CD4-positive, alpha-beta memory T cell (primary cell): ENCODE data around the gene HCAR2. TPM values are rescaled to one million over a fixed set of nuclear protein-coding genes. Genes with fewer than 3 reads are reported as not detected.

Source experiments
- polyA plus RNA-seq, 2 donors: library from polyadenylated mRNA; unstranded; fragments of 300-500 nt; fragmentation: Illumina TruSeq; gene quantifications; one replicate each; pipeline ENCODE4 v1.2.3, GENCODE V29; 2021
- total RNA-seq, 2 experiments: library from RNA; stranded (reverse); gene quantifications; one replicate each; pipeline ENCODE4 v1.2.3, GENCODE V29; 2021

Gene HCAR2
- total and polyA plus RNA-seq, 4 experiments from 2014 or later: not detected

Other genes starting within 250 kb of the HCAR2 start
- 10 to 100 TPM; 52.0 to 59.9 TPM for gene ZCCHC8, start 202.4 kb downstream of the HCAR2 start, total RNA-seq
- 10 to 100 TPM in 1 of 2 donors, 1 to 10 TPM in 1; 5.4 to 13.9 TPM for gene ZCCHC8, start 202.4 kb downstream of the HCAR2 start, polyA plus RNA-seq
- 100 to 1,000 TPM; 138 to 141 TPM for gene RSRC2, start 176.4 kb downstream of the HCAR2 start, total RNA-seq
- gene RSRC2, start 176.4 kb downstream of the HCAR2 start, polyA plus RNA-seq: 10 to 100 TPM; 16.1 to 50.0 TPM
- gene KNTC1, start 176.1 kb downstream of the HCAR2 start, total RNA-seq: 10 to 100 TPM; 29.7 to 30.9 TPM
- 1 to 10 TPM; 3.3 to 3.7 TPM for gene KNTC1, start 176.1 kb downstream of the HCAR2 start, polyA plus RNA-seq
- not detected for gene HCAR3, start 13.5 kb upstream of the HCAR2 start, total RNA-seq
- not detected for gene HCAR3, start 13.5 kb upstream of the HCAR2 start, polyA plus RNA-seq
- under 1 TPM; 0.09 to 0.19 TPM for gene HCAR1, start 27.5 kb upstream of the HCAR2 start, total RNA-seq
- not detected for gene HCAR1, start 27.5 kb upstream of the HCAR2 start, polyA plus RNA-seq
- gene DENR, start 49.5 kb upstream of the HCAR2 start, total RNA-seq: 10 to 100 TPM; 47.8 to 49.1 TPM
- gene DENR, start 49.5 kb upstream of the HCAR2 start, polyA plus RNA-seq: 10 to 100 TPM; 63.6 to 93.4 TPM
- gene CCDC62, start 71.2 kb upstream of the HCAR2 start, total RNA-seq: 1 to 10 TPM in 1 of 2 experiments, under 1 TPM in 1; 0.97 to 2.3 TPM
- gene CCDC62, start 71.2 kb upstream of the HCAR2 start, polyA plus RNA-seq: under 1 TPM in 1 of 2 donors, not detected in 1; 0.14 TPM
- 10 to 100 TPM; 87.7 to 88.3 TPM for gene HIP1R, start 132.1 kb upstream of the HCAR2 start, total RNA-seq
- gene HIP1R, start 132.1 kb upstream of the HCAR2 start, polyA plus RNA-seq: 10 to 100 TPM in 1 of 2 donors, 1 to 10 TPM in 1; 4.5 to 11.2 TPM
- gene VPS37B, start 192.8 kb upstream of the HCAR2 start, total RNA-seq: 10 to 100 TPM; 22.8 to 23.7 TPM
- gene VPS37B, start 192.8 kb upstream of the HCAR2 start, polyA plus RNA-seq: 10 to 100 TPM; 18.8 to 21.6 TPM